HepG2 (cell line): ENCODE results near the gene QPCT. TPM values are rescaled to one million over a fixed set of nuclear protein-coding genes. Genes with fewer than 3 reads are reported as not detected.

Experiments
- GTF3A ChIP-seq: sonication (generic); formaldehyde crosslinking; conservative IDR thresholded peaks from 2 replicates; pipeline ENCODE4 v1.4.0; 2020; ENCODE audit warnings: mild to moderate bottlenecking, missing genetic modification reagents
- HNRNPUL1 ChIP-seq: fragments of 200-400 bp; formaldehyde crosslinking; IDR thresholded peaks from 2 replicates; pipeline ENCODE4 v1.6.1; 2017; ENCODE audit warnings: low read depth, mild to moderate bottlenecking, low read length, moderate library complexity
- SOX13 ChIP-seq, 3 experiments: fragments of 450-650 bp in 1 of 3; sonication (generic) in 1 of 3; formaldehyde crosslinking in 1 of 3; IDR thresholded peaks in 2 of 3; conservative IDR thresholded peaks in 1 of 3; 2 replicates each; pipeline versions ENCODE4 v1.5.0 to v1.6.1; 2016 to 2020; ENCODE audit warnings: antibody characterized with exemption in 1 of 3, mild to moderate bottlenecking in 1 of 3, missing compliant biosample characterization in 1 of 3, missing genetic modification reagents in 1 of 3, moderate library complexity in 1 of 3
- YEATS4 ChIP-seq: sonication (generic); formaldehyde crosslinking; IDR thresholded peaks from 2 replicates; pipeline ENCODE4 v1.4.0; 2020; ENCODE audit warnings: missing genetic modification reagents, borderline replicate concordance
- ZNF10 ChIP-seq: sonication (generic); formaldehyde crosslinking; IDR thresholded peaks from 2 replicates; pipeline ENCODE4 v1.4.0; 2020; ENCODE audit warnings: mild to moderate bottlenecking, low read depth, missing genetic modification reagents, borderline replicate concordance
- polyA plus RNA-seq, 8 experiments: library from polyadenylated mRNA; depleted of rRNA in 3 of 8; stranded (reverse) in 7 of 8; unstranded in 1 of 8; fragments of >200 nt; fragmentation: Illumina TruSeq in 4 of 8; extraction: Trizol in 4 of 8; gene quantifications; 2 replicates each; pipeline versions ENCODE4 v1.2.1 to v1.2.3, GENCODE V29; 2011 to 2016; ENCODE audit warnings: low read depth in 4 of 8, missing spikeins in 1 of 8, mixed read lengths in 1 of 8; ENCODE audit not compliant: insufficient read depth in 1 of 8
- total RNA-seq, 5 experiments: library from RNA; depleted of rRNA; stranded (reverse); fragments of >200 nt; fragmentation: Illumina TruSeq; extraction: Trizol; gene quantifications; 2 replicates each; pipeline ENCODE4 v1.2.3, GENCODE V29; 2016; ENCODE audit warnings: low read depth in 1 of 5
- TF ChIP-seq, protein P1 (sequence below): sonication (generic); formaldehyde crosslinking; IDR thresholded peaks from 2 replicates; pipeline ENCODE4 v1.4.0; 2020; ENCODE audit warnings: mild to moderate bottlenecking, low read depth, missing genetic modification reagents
- TF ChIP-seq, protein P2 (sequence below): sonication (generic); formaldehyde crosslinking; conservative IDR thresholded peaks from 2 replicates; pipeline ENCODE4 v1.4.0; 2020; ENCODE audit warnings: mild to moderate bottlenecking, missing genetic modification reagents, moderate library complexity

QPCT gene
- total and polyA plus RNA-seq, 2 of the 13 experiments (the other 11 are each of a cell fraction or from before 2014, with no cell fraction given), result 0.77 to 1.2 TPM

DNA sequence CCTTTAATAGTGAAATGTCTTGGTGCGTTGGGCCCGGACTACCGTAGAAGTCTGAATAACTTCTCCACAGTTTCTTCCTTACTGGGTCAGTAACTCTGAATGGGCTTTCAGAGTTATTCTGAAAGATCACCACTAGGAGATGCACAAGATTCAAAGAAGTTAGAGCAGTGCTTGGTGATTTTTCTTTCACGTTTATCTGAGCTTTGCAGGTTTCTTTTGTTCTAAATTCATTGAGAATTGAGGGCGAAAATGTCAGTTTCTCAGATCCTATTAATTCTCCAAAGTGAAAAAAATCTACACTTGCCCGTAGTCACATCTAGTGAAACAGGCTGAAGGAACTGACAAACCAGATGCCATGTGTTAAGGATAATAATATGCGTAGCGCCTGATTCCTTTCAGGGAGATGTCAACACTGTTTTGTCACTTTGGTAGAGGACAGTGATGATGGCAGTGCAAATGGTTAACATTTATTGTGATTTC is 70.1 kb downstream of the QPCT start (continued):
- TF ChIP-seq SOX13 (IDR thresholded peaks at IDR 0.05) (no peak), SOX13 (CRISPR knock-in tag; conservative IDR thresholded peaks at IDR 0.05 in 1 of 2, IDR thresholded peaks at IDR 0.05 in 1 of 2) (no peak), HNRNPUL1 (no peak), ZNF10 (CRISPR knock-in tag) (no peak), YEATS4 (CRISPR knock-in tag) (no peak), GTF3A (no peak)
- TF ChIP-seq, protein P1, sequence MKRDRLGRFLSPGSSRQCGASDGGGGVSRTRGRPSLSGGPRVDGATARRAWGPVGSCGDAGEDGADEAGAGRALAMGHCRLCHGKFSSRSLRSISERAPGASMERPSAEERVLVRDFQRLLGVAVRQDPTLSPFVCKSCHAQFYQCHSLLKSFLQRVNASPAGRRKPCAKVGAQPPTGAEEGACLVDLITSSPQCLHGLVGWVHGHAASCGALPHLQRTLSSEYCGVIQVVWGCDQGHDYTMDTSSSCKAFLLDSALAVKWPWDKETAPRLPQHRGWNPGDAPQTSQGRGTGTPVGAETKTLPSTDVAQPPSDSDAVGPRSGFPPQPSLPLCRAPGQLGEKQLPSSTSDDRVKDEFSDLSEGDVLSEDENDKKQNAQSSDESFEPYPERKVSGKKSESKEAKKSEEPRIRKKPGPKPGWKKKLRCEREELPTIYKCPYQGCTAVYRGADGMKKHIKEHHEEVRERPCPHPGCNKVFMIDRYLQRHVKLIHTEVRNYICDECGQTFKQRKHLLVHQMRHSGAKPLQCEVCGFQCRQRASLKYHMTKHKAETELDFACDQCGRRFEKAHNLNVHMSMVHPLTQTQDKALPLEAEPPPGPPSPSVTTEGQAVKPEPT (CRISPR knock-in tag), result no peak
- TF ChIP-seq, protein P2, sequence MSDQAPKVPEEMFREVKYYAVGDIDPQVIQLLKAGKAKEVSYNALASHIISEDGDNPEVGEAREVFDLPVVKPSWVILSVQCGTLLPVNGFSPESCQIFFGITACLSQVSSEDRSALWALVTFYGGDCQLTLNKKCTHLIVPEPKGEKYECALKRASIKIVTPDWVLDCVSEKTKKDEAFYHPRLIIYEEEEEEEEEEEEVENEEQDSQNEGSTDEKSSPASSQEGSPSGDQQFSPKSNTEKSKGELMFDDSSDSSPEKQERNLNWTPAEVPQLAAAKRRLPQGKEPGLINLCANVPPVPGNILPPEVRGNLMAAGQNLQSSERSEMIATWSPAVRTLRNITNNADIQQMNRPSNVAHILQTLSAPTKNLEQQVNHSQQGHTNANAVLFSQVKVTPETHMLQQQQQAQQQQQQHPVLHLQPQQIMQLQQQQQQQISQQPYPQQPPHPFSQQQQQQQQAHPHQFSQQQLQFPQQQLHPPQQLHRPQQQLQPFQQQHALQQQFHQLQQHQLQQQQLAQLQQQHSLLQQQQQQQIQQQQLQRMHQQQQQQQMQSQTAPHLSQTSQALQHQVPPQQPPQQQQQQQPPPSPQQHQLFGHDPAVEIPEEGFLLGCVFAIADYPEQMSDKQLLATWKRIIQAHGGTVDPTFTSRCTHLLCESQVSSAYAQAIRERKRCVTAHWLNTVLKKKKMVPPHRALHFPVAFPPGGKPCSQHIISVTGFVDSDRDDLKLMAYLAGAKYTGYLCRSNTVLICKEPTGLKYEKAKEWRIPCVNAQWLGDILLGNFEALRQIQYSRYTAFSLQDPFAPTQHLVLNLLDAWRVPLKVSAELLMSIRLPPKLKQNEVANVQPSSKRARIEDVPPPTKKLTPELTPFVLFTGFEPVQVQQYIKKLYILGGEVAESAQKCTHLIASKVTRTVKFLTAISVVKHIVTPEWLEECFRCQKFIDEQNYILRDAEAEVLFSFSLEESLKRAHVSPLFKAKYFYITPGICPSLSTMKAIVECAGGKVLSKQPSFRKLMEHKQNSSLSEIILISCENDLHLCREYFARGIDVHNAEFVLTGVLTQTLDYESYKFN (CRISPR knock-in tag), result no peak
